A549 (cell line): Measurements from ENCODE around the gene CACNA2D4.

Experiments used
- CTCF ChIP-seq: fragments of >200 bp; sonication (Bioruptor Twin); formaldehyde crosslinking; IDR thresholded peaks from 3 replicates; pipeline ENCODE4 v1.5.1; 2016
- EP300 ChIP-seq, 2 experiments: fragments of >200 bp; sonication (Bioruptor Twin); formaldehyde crosslinking; IDR thresholded peaks; 2 replicates in 1 of 2; 3 replicates in 1 of 2; pipeline ENCODE4 v1.6.1; 2016 to 2017
- JUNB ChIP-seq: fragments of >200 bp; sonication (Bioruptor Twin); formaldehyde crosslinking; IDR thresholded peaks from 2 replicates; pipeline ENCODE4 v1.6.1; 2016
- POLR2A ChIP-seq: IDR thresholded peaks from 2 replicates; pipeline ENCODE4 v1.6.1; 2012; ENCODE audit warnings: mild to moderate bottlenecking, low read length
- POLR2AphosphoS2 ChIP-seq: conservative IDR thresholded peaks from 2 replicates; pipeline ENCODE4 v1.6.1; 2012; ENCODE audit warnings: low read length, improper control_type of control experiment, inconsistent platforms

- TF ChIP-seq CTCF (no peak), POLR2A (no peak), POLR2AphosphoS2 (no peak), EP300 (IDR thresholded peaks at IDR 0.05) (no peak), JUNB (no peak)
Observed at GRCh38 chr12:1776170-1776921, 142.1 kb downstream of the CACNA2D4 start.
